ENCODE data around the gene NUP153. TPM values are rescaled to one million over a fixed set of nuclear protein-coding genes. Genes with fewer than 3 reads are reported as not detected.

The NUP153 gene
- total RNA-seq, 3 donors from 2014 or later (not counting 1 experiment from before 2014, with no cell fraction given), result 67.5 to 74.9 (median 68.0) TPM

DNA sequence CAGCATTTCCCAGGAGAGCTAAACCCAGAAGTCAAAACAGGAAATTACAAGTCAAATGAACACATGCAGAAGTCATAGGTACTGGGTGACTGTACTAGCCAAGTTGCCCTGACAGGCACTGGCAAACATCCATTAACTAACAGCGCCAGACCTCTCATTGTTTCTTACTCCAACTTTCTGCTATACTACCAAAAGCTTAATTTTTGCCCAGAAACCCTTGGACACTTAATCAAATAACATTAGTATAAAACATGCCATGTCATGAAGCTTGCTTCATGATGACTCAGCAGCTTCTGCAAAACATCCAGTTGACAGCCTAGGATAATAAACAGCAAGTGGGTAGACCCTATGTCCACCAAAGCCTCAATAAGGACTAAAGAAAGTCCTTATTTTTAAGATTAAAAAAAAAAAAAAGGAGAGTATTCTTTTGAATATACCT, 3.5 kb downstream of the NUP153 start:
- H3K4me3 Mint-ChIP-seq, result peak overlapping the region; percentile 33
- Histone ChIP-seq H3K9me3 (ENCODE audit: control insufficient read depth, insufficient read depth, low read length) (no peaks in the 10 kb centered on the region), H3K27ac (ENCODE audit: low read length) (peak overlapping the region; percentile 27), H3K4me1 (ENCODE audit: control insufficient read depth, insufficient read depth, low read length) (peaks cover 48% of the 10 kb centered on the region), H3K4me3 (ENCODE audit: low read length) (no peak overlapping the region), H3K36me3 (ENCODE audit: control insufficient read depth, insufficient read depth, low read length) (no peaks in the 10 kb centered on the region), H3K27me3 (ENCODE audit: control insufficient read depth, insufficient read depth, low read length) (no peaks in the 10 kb centered on the region)
- ATAC-seq, result no peak
- peaks cover 41 to 42% of the 10 kb centered on the region in 2 donors for H3K4me1 Mint-ChIP-seq
- 27% methylated on average over 1 of the region's 1 CpG for WGBS (ENCODE audit: insufficient coverage)
- peak overlapping the region; percentile 89 to 92 for H3K27ac Mint-ChIP-seq
- H3K36me3 Mint-ChIP-seq, result no peaks in the 10 kb centered on the region
- peak in 1 of 2 donors; percentile 54 for DNase-seq
- no peaks in the 10 kb centered on the region for H3K9me3 Mint-ChIP-seq
- intact Hi-C loops (cut with micrococcal nuclease), result loop anchor here (5.0 to 10.0 kb wide), 4 partner anchors 99 to 938 kb away; partner anchors contain the start of genes ATXN1, KIF13A and NHLRC1
- TF ChIP-seq, protein P1, sequence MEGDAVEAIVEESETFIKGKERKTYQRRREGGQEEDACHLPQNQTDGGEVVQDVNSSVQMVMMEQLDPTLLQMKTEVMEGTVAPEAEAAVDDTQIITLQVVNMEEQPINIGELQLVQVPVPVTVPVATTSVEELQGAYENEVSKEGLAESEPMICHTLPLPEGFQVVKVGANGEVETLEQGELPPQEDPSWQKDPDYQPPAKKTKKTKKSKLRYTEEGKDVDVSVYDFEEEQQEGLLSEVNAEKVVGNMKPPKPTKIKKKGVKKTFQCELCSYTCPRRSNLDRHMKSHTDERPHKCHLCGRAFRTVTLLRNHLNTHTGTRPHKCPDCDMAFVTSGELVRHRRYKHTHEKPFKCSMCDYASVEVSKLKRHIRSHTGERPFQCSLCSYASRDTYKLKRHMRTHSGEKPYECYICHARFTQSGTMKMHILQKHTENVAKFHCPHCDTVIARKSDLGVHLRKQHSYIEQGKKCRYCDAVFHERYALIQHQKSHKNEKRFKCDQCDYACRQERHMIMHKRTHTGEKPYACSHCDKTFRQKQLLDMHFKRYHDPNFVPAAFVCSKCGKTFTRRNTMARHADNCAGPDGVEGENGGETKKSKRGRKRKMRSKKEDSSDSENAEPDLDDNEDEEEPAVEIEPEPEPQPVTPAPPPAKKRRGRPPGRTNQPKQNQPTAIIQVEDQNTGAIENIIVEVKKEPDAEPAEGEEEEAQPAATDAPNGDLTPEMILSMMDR (IDR thresholded peaks at IDR 0.05), result no peak
- no peaks in the 10 kb centered on the region for H3K27me3 Mint-ChIP-seq (ENCODE audit: low read depth in 2 of 2)

DNA sequence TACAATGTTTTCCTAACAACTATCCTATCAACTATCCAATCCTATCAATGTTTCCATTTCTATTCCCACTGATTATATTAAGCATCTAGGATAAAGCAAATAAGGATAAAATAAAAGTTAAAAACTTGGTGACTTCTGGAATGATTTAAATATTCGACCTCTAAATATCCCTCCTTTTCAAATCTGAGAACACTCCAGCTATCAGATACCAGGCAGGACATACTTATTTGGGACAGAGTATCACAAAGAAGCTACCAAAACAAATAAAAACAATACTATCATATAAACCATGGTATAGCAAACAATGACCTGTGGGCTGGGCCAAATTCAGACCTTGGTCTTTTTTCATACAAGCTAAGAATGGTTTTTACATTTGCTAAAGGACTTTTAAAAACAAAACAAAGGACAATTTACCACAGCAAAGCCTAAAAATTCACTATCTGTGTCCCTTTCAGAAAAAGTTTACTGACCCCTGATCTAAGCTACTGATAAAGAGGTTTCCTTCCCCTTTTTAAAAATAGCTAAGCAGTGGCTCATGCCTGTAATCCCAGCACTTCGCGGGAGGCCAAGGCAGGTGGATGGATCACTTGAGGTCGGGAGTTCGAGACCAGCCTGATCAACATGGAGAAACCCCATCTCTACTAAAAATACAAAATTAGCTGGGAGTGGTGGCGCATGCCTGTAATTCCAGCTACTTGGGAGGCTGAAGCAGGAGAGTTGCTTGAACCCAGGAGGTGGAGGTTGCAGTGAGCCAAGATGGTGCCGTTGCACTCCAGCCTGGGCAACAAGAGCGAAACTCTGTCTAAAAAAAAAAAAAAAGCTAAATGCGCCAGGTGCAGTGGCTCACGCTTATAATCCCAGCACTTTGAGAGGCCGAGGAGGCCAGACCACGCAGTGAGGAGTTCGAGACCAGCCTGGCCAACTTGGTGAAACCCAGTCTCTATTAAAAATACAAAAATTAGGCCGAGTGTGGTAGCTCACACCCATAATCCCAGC, 6.0 kb downstream of the NUP153 start:
- H3K27ac ChIP-seq (ENCODE audit: low read length), result peak overlapping the region; percentile 8

GRCh38 chr6:17691925-17692538, 14.7 kb downstream of the NUP153 start:
- peaks cover 9% of the 10 kb centered on the region for H3K4me1 ChIP-seq (ENCODE audit: control insufficient read depth, insufficient read depth, low read length)
- no peaks in the 10 kb centered on the region for H3K9me3 Mint-ChIP-seq
- H3K27ac Mint-ChIP-seq, result peak overlapping the region; percentile 1 to 64

More for the DNA sequence above, 6.0 kb downstream of the NUP153 start:
- DNase-seq (no peak), ATAC-seq (no peak)
- Histone ChIP-seq H3K27me3 (ENCODE audit: control insufficient read depth, insufficient read depth, low read length) (no peaks in the 10 kb centered on the region), H3K9me3 (ENCODE audit: control insufficient read depth, insufficient read depth, low read length) (no peaks in the 10 kb centered on the region), H3K4me3 (ENCODE audit: low read length) (no peak overlapping the region), H3K4me1 (ENCODE audit: control insufficient read depth, insufficient read depth, low read length) (peaks cover 46% of the 10 kb centered on the region), H3K36me3 (ENCODE audit: control insufficient read depth, insufficient read depth, low read length) (no peaks in the 10 kb centered on the region)
- Mint-ChIP-seq H3K27ac (peak overlapping the region; percentile 71 to 89), H3K4me1 (peaks cover 41% of the 10 kb centered on the region in 2 donors), H3K4me3 (peak overlapping the region; percentile 35), H3K27me3 (ENCODE audit: low read depth in 2 of 2) (no peaks in the 10 kb centered on the region), H3K9me3 (no peaks in the 10 kb centered on the region), H3K36me3 (no peaks in the 10 kb centered on the region)
- intact Hi-C loops (cut with micrococcal nuclease), result loop anchor here (5.0 to 10.0 kb wide), 4 partner anchors 102 to 936 kb away; partner anchors contain the start of genes ATXN1, KIF13A and NHLRC1
- 86% methylated on average over 10 of the region's 14 CpGs for WGBS (ENCODE audit: insufficient coverage)
- TF ChIP-seq, protein P1 (IDR thresholded peaks at IDR 0.05), result no peak

More at GRCh38 chr6:17691925-17692538, 14.7 kb downstream of the NUP153 start:
- Histone ChIP-seq H3K27ac (ENCODE audit: low read length) (no peak overlapping the region), H3K9me3 (ENCODE audit: control insufficient read depth, insufficient read depth, low read length) (no peaks in the 10 kb centered on the region), H3K36me3 (ENCODE audit: control insufficient read depth, insufficient read depth, low read length) (peaks cover 6% of the 10 kb centered on the region), H3K27me3 (ENCODE audit: control insufficient read depth, insufficient read depth, low read length) (no peaks in the 10 kb centered on the region), H3K4me3 (ENCODE audit: low read length) (no peak overlapping the region)
- H3K27me3 Mint-ChIP-seq (ENCODE audit: low read depth in 2 of 2), result no peaks in the 10 kb centered on the region
- peaks cover 73 to 81% of the 10 kb centered on the region in 2 donors for H3K4me1 Mint-ChIP-seq
- TF ChIP-seq, protein P1 (IDR thresholded peaks at IDR 0.05), result no peak
- no peaks in the 10 kb centered on the region for H3K36me3 Mint-ChIP-seq
- no peak for DNase-seq
- peak overlapping the region; percentile 30 for H3K4me3 Mint-ChIP-seq
- ATAC-seq, result peak in 1 of 3 donors; percentile 24
- intact Hi-C loops (cut with micrococcal nuclease), result no loop called here
- 88% methylated on average over 1 of the region's 4 CpGs for WGBS (ENCODE audit: insufficient coverage)

Measured in natural killer cell (primary cell).